ENCODE data around the gene RTL10. TPM values are rescaled to one million over a fixed set of nuclear protein-coding genes. Genes with fewer than 3 reads are reported as not detected.

RTL10 gene
- total RNA-seq, 1 donor from 2014 or later, result 13.0 TPM

Other genes with a start within 250 kb of the RTL10 start
- gene SEPTIN5, start 140.4 kb downstream of the RTL10 start, total RNA-seq, result 132 TPM
- gene GP1BB, start 131.3 kb downstream of the RTL10 start, total RNA-seq, result 24.1 TPM
- not detected for gene TBX1, start 94.1 kb downstream of the RTL10 start, total RNA-seq
- gene GNB1L, start within 50 bp of the RTL10 start, total RNA-seq, result 2.9 TPM
- gene COMT, start 86.9 kb upstream of the RTL10 start, total RNA-seq, result 26.5 TPM
- 15.5 TPM for gene TXNRD2, start 86.9 kb upstream of the RTL10 start, total RNA-seq
- gene ARVCF, start 161.9 kb upstream of the RTL10 start, total RNA-seq, result 52.6 TPM
- 8.2 TPM for gene TANGO2, start 166.2 kb upstream of the RTL10 start, total RNA-seq
- 42.8 TPM for gene DGCR8, start 225.4 kb upstream of the RTL10 start, total RNA-seq

Measured in frontal cortex (tissue), 1 donor.